OCI-LY3 (cell line): ENCODE measurements around the gene TMEM253.

ENCODE experiments used
- CTCF ChIP-seq: fragments of 200-600, 300-600 bp; sonication (generic); IDR thresholded peaks from 2 replicates; pipeline ENCODE4 v1.5.1; 2014; ENCODE audit warnings: antibody characterized with exemption, low read length, low read depth
- EZH2phosphoT487 ChIP-seq: fragments of 200-600 bp; shearing (Covaris generic); IDR thresholded peaks from 2 replicates; pipeline ENCODE4 v1.6.1; 2018; ENCODE audit warnings: antibody characterized with exemption, mixed run types, low read depth

- no peak for TF ChIP-seq EZH2phosphoT487
- no peak for TF ChIP-seq CTCF
Measured at GRCh38 chr14:21090940-21091663, 9.8 kb upstream of the TMEM253 start.
